Peyer's patch (tissue), 4 donors: Measurements from ENCODE around the gene SCAMP2.

Experiments
- CTCF ChIP-seq, 6 experiments: fragments of 450-650 bp in 4 of 6; fragments of 200-600 bp in 2 of 6; sonication (generic) in 1 of 6; IDR thresholded peaks; one replicate each; pipeline ENCODE4 v1.5.1; 2017 to 2019; ENCODE audit warnings: antibody characterized with exemption in 6 of 6, mild to moderate bottlenecking in 3 of 6, moderate library complexity in 1 of 6
- POLR2A ChIP-seq, 2 donors: fragments of 450-650 bp; IDR thresholded peaks; one replicate each; pipeline ENCODE4 v1.5.1; 2017; ENCODE audit warnings: antibody characterized with exemption in 2 of 2, mild to moderate bottlenecking in 2 of 2, moderate library complexity in 2 of 2

- TF ChIP-seq POLR2A (IDR thresholded peaks at IDR 0.05) (no peak), CTCF (IDR thresholded peaks at IDR 0.05) (no peak)
These were observed 53.1 kb downstream of the SCAMP2 start for GRCh38 chr15:74820056-74820455.
